DND-41 (cell line): ENCODE data around the gene VAV2.

ENCODE experiments used
- EZH2 ChIP-seq: IDR thresholded peaks from 3 replicates; pipeline ENCODE4 v1.6.1; 2012; ENCODE audit warnings: borderline replicate concordance, low read depth, mild to moderate bottlenecking, moderate library complexity, low read length, inconsistent platforms; ENCODE audit not compliant: severe bottlenecking
- TF ChIP-seq, protein P1 (sequence below): IDR thresholded peaks from 2 replicates; pipeline ENCODE4 v1.5.1; 2012; ENCODE audit warnings: borderline replicate concordance, low read length, moderate library complexity, mild to moderate bottlenecking; ENCODE audit not compliant: poor library complexity, severe bottlenecking; ENCODE audit errors: extremely low read depth

DNA sequence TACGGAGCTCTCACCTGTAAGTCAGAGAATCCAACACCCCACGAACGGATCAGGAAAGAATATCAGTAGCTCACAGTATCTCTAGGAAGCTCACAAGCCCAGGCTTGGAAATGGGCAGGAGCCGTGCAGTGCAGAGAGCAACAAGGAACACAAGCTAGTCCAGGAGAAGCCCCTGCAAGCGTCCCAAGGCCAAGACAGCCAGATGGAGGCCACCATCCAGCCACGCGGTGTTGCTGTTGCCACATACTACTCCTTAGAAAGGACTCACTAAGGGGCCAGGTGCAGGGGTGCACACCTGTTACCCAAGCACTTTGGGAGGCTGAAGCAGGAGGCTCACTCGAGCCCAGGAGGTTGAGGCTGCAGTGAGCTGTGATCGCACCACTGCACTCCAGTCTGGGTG is 15.4 kb upstream of the VAV2 start:
- TF ChIP-seq, protein P1, sequence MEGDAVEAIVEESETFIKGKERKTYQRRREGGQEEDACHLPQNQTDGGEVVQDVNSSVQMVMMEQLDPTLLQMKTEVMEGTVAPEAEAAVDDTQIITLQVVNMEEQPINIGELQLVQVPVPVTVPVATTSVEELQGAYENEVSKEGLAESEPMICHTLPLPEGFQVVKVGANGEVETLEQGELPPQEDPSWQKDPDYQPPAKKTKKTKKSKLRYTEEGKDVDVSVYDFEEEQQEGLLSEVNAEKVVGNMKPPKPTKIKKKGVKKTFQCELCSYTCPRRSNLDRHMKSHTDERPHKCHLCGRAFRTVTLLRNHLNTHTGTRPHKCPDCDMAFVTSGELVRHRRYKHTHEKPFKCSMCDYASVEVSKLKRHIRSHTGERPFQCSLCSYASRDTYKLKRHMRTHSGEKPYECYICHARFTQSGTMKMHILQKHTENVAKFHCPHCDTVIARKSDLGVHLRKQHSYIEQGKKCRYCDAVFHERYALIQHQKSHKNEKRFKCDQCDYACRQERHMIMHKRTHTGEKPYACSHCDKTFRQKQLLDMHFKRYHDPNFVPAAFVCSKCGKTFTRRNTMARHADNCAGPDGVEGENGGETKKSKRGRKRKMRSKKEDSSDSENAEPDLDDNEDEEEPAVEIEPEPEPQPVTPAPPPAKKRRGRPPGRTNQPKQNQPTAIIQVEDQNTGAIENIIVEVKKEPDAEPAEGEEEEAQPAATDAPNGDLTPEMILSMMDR, result no peak
- TF ChIP-seq EZH2, result no peak
